ENCODE data around the gene DNMBP. TPM values are rescaled to one million over a fixed set of nuclear protein-coding genes. Genes with fewer than 3 reads are reported as not detected.

Gene DNMBP
- total and polyA plus RNA-seq, 2 of the 8 experiments (the other 6 are each of a cell fraction or from before 2014, with no cell fraction given): 19.1 to 26.4 TPM

GRCh38 chr10:99920901-99921300 lies 88.8 kb downstream of the DNMBP start (continued):
- TF ChIP-seq CHD7 (IDR thresholded peaks at IDR 0.05; ENCODE audit: insufficient replicate concordance, low read length): no peak
- no peak for TF ChIP-seq NRF1 (IDR thresholded peaks at IDR 0.05; ENCODE audit: low read depth, low read length)
- no peak for TF ChIP-seq HDAC6 (IDR thresholded peaks at IDR 0.05; ENCODE audit: low read depth, low read length)
- no peak for TF ChIP-seq GTF2F1 (IDR thresholded peaks at IDR 0.05; ENCODE audit: borderline replicate concordance, low read depth, low read length)
- TF ChIP-seq EZH2 (IDR thresholded peaks at IDR 0.05; ENCODE audit: low read depth, low read length, severe bottlenecking): no peak
- no peak for TF ChIP-seq POLR2A (IDR thresholded peaks at IDR 0.05; ENCODE audit: control extremely low read depth in 1 of 2, low read depth in 2 of 2, low read length in 2 of 2)
- TF ChIP-seq RXRA (IDR thresholded peaks at IDR 0.05; ENCODE audit: insufficient read depth, low read depth, low read length): no peak
- no peak for TF ChIP-seq SIX5 (IDR thresholded peaks at IDR 0.05; ENCODE audit: low read depth, low read length)

All from H1 (cell line).